Frontal cortex (tissue), 4 donors: ENCODE measurements around the gene CSNK1D. TPM values are rescaled to one million over a fixed set of nuclear protein-coding genes. Genes with fewer than 3 reads are reported as not detected.
"Not testable (repeated sequence)": the region's sequence is repeated elsewhere in the genome, so short reads cannot be mapped to it uniquely, and the experiment has no call there.

ENCODE experiments used
- DNase-seq, 2 donors: peaks; one replicate each; pipeline ENCODE4 v3.0.0; 2012; ENCODE audit warnings: low spot score in 2 of 2
- FAIRE-seq: peaks from 2 replicates; lab custom pipeline; 2012; peaks lifted over from hg19 to GRCh38; lab: Jason Lieb, UNC
- total RNA-seq: library from RNA; depleted of rRNA; stranded (reverse); fragments of >200 nt; gene quantifications from one replicate; pipeline ENCODE4 v1.2.3, GENCODE V29; 2014
- donor health status: control.
- donor health status: control.
- donor health status: control.

Gene CSNK1D
- total RNA-seq, 1 donor from 2014 or later: 22.8 TPM

GRCh38 chr17:82257473-82257872, 16.0 kb downstream of the CSNK1D start:
- peak in 1 of 2 donors; percentile 63 for DNase-seq

GRCh38 chr17:82256242-82256885, 17.1 kb downstream of the CSNK1D start:
- DNase-seq (no peak), FAIRE-seq (no peak)

More at GRCh38 chr17:82257473-82257872, 16.0 kb downstream of the CSNK1D start:
- FAIRE-seq: no peak

DNA sequence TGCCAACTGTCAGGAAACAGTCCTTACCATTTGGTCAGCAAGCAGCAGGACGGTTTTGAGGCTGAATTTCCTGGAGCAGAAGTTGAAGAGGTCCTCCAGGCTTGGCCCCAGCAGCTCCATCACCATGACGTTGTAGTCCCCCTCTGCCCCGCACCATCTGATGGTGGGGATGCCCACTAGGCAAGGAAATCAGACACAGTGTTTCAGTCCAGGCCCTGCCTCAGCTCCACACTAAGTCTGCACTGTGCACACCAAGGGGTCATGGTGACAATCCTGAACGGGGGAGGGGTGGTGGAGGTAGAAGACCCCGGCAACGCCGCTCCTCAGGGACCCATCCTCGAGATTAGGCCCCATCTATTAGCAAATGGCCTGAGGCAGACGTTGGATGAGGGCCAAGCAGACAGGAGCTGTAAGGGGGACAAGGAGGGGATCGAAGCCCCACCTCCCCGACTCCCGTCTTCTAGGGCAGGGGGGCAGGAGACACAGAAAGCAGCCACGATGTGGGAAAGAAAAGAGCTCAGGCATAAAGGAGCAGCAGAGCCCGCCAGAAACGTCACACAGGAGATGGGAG, 18.0 kb downstream of the CSNK1D start:
- FAIRE-seq (no peak), DNase-seq (no peak)

- not testable (repeated sequence) for FAIRE-seq, DNase-seq
Observed at GRCh38 chr17:82254746-82255145, 18.8 kb downstream of the CSNK1D start.

- FAIRE-seq, DNase-seq: not testable (repeated sequence)
Observed at GRCh38 chr17:82254096-82254495, 19.4 kb downstream of the CSNK1D start.

DNA sequence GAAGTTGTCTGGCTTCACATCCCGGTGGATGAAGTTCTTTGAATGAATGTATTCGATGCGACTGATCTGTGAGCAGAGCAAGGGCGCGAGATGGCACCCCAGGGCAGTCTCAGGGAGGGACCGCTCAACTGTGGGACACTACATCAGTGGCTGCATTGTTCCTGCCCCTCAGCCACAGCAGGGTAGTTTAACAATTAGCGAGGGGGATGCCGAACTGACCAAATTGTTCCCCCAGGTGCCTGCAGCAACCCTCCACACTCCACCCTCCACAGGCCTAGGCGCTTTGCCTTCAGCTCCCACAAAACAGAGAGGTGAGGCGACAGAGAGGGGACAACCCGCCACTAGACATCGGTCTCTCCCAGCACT, 20.3 kb downstream of the CSNK1D start:
- no peak for FAIRE-seq
- no peak for DNase-seq

GRCh38 chr17:82252511-82253178, 20.9 kb downstream of the CSNK1D start:
- DNase-seq (no peak), FAIRE-seq (no peak)

DNA sequence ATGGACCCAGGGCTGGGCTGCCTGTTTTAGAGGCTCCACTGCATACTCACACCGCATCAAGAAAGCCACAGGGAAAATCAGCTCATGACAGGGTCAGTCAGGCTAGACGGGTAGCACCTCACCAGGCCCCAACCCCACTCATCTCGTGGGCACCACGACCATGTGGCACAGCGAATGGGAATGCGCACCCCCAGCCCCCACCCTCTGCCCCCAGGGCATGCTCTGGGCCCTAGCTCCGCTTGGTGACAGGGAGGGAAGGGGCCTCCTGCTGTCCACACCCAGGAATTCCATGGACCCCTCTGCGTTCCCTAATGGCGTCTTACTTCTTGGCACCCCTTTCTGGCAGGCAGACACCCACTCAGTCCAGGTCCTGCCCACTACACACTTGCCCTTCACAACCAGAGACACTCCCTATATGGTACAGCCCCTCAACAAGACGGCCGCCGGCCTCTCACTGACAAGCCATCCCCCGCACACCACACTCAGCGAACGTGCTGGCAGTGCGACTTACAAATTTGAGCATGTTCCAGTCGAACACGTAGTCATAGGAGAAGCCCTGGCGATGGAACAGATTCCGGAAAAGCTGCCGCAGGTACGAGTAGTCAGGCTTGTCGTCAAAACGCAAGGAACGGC, 22.5 kb downstream of the CSNK1D start:
- FAIRE-seq (no peak), DNase-seq (no peak)

- FAIRE-seq: no peak
- DNase-seq: no peak
Observed at GRCh38 chr17:82249896-82250581, 23.5 kb downstream of the CSNK1D start.

- DNase-seq (no peak), FAIRE-seq (no peak)
Observed at GRCh38 chr17:82248815-82249674, 24.5 kb downstream of the CSNK1D start.

DNA sequence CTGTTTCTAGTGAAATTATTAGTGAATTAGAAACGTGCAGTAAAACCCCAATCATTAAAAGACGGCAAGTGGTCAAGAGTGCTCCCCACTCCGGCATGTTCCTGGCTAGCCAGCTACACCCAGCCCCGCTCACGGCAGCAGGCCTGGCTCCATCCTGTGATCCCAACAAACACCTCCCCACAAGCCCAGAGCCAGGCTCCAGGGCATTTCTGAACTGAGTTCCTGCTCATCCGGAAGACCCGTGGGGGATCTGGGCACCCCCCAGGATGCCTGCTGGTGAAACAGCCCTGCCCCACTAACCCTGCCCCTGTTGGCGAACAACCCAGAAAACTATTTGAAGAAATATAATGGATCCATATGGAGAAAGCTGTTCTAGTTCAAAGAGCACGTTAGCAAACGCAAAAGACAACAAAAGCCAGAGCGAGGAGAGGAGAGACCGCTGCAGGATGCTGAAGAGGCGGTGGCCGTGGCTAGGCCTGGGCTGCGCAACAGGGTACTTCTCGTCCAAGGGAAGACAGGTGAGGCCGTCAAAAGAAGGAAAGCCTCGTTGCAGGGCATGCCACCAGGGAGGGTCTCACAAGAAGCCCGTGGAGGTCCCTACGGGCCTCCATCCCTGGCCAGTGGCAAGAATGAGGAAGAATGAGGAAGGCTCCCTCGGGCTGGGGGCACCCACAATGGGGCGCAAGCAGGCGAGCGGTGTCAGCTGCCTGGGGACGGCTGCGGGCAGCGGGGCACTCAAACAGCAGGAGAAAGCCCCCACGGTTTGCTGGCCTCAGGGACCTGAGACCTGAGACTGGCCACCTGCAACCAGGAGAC, 25.4 kb downstream of the CSNK1D start:
- DNase-seq: no peak
- no peak for FAIRE-seq

DNA sequence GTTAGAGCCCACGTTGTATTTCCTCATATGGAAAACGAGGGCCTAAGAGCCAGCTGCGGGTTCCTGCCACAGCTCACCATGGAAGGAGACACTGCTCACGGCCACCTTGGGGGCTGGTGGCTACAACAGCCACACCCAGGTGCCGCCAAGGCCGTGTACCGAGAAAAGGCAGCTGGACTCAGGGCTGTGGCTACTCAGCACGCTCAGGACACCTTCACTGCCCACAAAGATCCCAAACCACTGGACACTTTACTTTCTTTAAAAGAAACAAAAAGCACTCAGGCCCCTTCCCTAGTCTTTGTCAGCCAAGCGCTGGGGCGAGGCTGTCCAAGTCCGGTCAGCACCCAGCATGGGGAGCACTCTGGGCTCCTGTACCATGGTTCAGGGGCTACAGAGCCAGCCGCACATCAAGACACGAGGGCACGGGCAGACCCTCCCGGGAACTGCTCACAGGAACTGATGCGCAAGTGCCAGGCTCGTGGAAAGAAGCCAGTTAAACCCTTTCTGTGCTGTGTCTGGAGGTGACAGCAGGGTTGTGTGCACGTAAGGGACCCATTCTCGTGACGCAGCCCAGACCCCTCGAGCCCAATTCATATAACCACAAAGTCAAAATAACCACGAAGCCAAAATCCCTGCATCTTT, 26.2 kb downstream of the CSNK1D start:
- DNase-seq (no peak), FAIRE-seq (no peak)

- DNase-seq (peak in 1 of 2 donors; percentile 72), FAIRE-seq (no peak)
Observed at GRCh38 chr17:82246365-82247181, 26.9 kb downstream of the CSNK1D start.

- no peak for FAIRE-seq
Observed at GRCh38 chr17:82246040-82246364, 27.5 kb downstream of the CSNK1D start.

DNA sequence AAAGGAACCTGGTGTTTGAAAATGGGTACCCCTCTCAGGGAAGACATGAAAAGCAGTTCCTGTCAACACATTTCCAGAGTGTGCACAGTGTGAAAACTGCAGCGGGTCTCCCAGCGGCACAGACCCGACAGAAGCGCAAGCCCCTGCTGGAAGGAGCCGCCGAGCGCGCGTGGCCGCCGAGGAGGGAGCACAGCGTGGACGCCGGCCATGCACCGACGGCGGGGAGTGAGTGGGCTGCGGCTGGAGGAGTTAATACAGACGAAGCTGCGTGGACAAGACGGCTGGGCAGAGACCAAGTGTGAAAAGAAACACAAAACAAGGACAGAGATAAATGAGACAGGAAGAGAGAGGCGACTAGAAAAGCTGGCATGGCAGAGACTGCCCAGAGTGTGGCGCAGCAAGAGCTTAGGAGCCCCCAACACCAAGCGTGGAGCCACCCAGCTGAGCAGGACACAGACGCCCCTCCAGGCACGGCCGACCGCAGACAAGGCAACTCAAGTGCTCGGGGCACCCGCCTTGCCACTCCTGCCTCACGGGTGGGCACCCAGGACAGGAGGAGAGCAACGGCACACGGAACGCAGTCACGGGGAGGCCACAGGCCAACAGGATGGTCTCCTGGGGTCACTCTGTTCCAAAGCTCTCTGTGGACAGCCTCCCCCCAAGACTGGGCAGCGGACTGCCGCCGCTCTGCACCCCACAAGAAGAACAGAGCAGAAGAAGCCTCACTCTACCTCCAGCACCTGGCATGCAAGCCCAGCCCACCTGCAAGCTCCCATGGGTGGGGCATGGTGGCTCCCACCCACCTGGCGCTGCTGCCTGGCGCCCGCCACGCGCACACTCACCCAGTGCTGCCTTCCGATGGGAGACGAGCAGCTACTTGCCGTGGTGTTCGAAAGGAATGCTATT, 28.1 kb downstream of the CSNK1D start:
- no peak for DNase-seq
- no peak for FAIRE-seq

More at GRCh38 chr17:82246040-82246364, 27.5 kb downstream of the CSNK1D start:
- DNase-seq: no peak

DNA sequence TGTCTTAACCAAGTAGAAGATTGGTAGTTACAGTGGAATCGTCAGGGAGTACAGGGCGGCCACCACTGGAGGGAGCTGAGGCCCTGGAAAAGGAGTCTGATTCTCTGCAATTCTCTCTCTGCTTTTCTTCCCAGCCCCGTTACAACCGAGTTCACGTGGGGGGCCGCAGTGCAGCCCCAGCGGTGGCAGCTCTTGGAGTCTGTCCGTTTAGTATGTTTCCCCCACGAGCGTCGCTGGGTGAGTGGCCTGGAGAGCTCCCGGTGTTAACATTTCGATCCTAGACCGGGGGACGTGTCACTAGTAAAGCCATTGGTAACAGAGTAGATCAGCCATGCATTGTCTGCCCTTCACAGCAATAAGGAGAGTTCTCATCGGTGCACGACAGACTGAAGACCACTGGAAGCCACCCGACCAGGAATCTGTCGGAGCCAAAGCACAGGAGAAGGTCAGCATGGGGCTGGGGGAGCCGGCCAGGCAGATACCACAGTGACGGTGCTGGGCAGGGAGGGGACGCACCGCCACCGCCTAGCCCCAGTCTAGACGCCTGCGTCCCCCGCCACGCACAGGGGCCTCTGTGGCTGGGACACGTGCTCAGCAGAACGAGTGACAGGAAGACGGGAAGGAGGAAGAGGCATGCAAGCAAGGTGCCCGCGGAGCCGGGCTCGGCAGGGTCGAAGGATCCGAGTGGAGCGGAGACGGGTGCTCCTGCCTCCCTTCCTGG, 28.9 kb downstream of the CSNK1D start:
- no peak for FAIRE-seq

More for the DNA sequence above, 28.9 kb downstream of the CSNK1D start:
- DNase-seq: peak in 1 of 2 donors; percentile 37
